ENCODE results near the gene TOMM34. TPM values are rescaled to one million over a fixed set of nuclear protein-coding genes. Genes with fewer than 3 reads are reported as not detected.

TOMM34 gene
- polyA plus RNA-seq, 1 donor from 2014 or later, result 10.0 TPM

- TF ChIP-seq TAF1 (IDR thresholded peaks at IDR 0.05; ENCODE audit: low read depth) (no peak), REST (IDR thresholded peaks at IDR 0.05; ENCODE audit: borderline replicate concordance) (no peak), SMC3 (conservative IDR thresholded peaks at IDR 0.05; ENCODE audit: poor library complexity) (no peak), RAD21 (conservative IDR thresholded peaks at IDR 0.05) (no peak), MXI1 (conservative IDR thresholded peaks at IDR 0.05; ENCODE audit: poor library complexity, severe bottlenecking) (no peak), EP300 (conservative IDR thresholded peaks at IDR 0.05; ENCODE audit: poor library complexity, severe bottlenecking) (no peak), EZH2 (IDR thresholded peaks at IDR 0.05; ENCODE audit: borderline replicate concordance, insufficient read depth, low read length, poor library complexity, severe bottlenecking) (no peak), CTCF (IDR thresholded peaks at IDR 0.05; ENCODE audit: poor library complexity, severe bottlenecking) (no peak), POLR2AphosphoS5 (IDR thresholded peaks at IDR 0.05) (no peak)
- Histone ChIP-seq H4K20me1 (ENCODE audit: insufficient read depth) (no peaks in the 10 kb centered on the region), H3K27ac (ENCODE audit: low read length) (no peak overlapping the region), H3K36me3 (ENCODE audit: insufficient read depth, low read length) (peaks cover 2% of the 10 kb centered on the region), H3K4me3 (ENCODE audit: low read length) (no peak overlapping the region), H3K79me2 (replicated peaks; ENCODE audit: insufficient read depth, low read length) (no peaks in the 10 kb centered on the region), H2AFZ (ENCODE audit: low read depth, low read length) (no peak overlapping the region), H3K9ac (ENCODE audit: low read length) (no peak overlapping the region), H3F3A (ENCODE audit: insufficient read depth, low read length, poor library complexity, severe bottlenecking) (no peaks in the 10 kb centered on the region), H3K27me3 (ENCODE audit: insufficient read depth, low read depth, low read length) (no peaks in the 10 kb centered on the region), H3K4me2 (ENCODE audit: low read length) (no peak overlapping the region), H3K9me2 (ENCODE audit: insufficient read depth, low read length) (no peaks in the 10 kb centered on the region), H3K9me3 (ENCODE audit: low read length) (no peaks in the 10 kb centered on the region)
Observed at GRCh38 chr20:44945261-44945660, 14.9 kb downstream of the TOMM34 start.

DNA sequence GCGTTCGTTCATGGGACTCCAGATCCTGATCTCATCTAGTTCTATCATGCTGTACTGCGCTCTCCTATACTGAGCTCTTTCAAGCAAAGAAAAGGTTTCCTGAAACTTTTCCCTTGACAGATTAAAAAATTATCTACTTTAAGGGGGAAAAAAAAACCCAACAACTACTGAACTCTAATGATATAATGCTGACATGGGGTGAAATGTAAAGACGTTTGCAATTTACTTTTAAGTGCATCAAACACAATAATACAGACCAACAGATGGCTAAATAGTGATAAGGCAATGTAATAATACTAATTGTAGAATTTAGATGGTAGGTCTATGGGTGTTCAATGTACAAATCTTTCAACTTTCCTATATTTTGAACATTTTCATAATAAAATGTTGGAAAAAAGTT is 16.4 kb downstream of the TOMM34 start:
- Histone ChIP-seq H3K9me3 (ENCODE audit: low read length) (no peaks in the 10 kb centered on the region), H2AFZ (ENCODE audit: low read depth, low read length) (no peak overlapping the region), H3K27me3 (ENCODE audit: insufficient read depth, low read depth, low read length) (no peaks in the 10 kb centered on the region), H3K36me3 (ENCODE audit: insufficient read depth, low read length) (no peaks in the 10 kb centered on the region), H3K4me3 (ENCODE audit: low read length) (no peak overlapping the region), H3K9ac (ENCODE audit: low read length) (no peak overlapping the region), H3K9me2 (ENCODE audit: insufficient read depth, low read length) (no peaks in the 10 kb centered on the region), H3K4me2 (ENCODE audit: low read length) (no peak overlapping the region), H3K79me2 (replicated peaks; ENCODE audit: insufficient read depth, low read length) (no peaks in the 10 kb centered on the region), H3K27ac (ENCODE audit: low read length) (no peak overlapping the region), H3F3A (ENCODE audit: insufficient read depth, low read length, poor library complexity, severe bottlenecking) (no peaks in the 10 kb centered on the region), H4K20me1 (ENCODE audit: insufficient read depth) (no peaks in the 10 kb centered on the region)
- TF ChIP-seq EZH2 (IDR thresholded peaks at IDR 0.05; ENCODE audit: borderline replicate concordance, insufficient read depth, low read length, poor library complexity, severe bottlenecking) (no peak), TAF1 (IDR thresholded peaks at IDR 0.05; ENCODE audit: low read depth) (no peak), RAD21 (conservative IDR thresholded peaks at IDR 0.05) (no peak)
